Tibial nerve (tissue), 4 donors: ENCODE measurements around the gene E2F8.

Experiments used
- EP300 ChIP-seq, 2 donors: sonication (generic); formaldehyde crosslinking; IDR thresholded peaks; one replicate each; pipeline ENCODE4 v1.6.1; 2017; ENCODE audit warnings: antibody characterized with exemption in 2 of 2, mild to moderate bottlenecking in 1 of 2
- POLR2A ChIP-seq, 2 donors: fragments of 450-650 bp; IDR thresholded peaks; one replicate each; pipeline ENCODE4 v1.6.1; 2017; ENCODE audit warnings: antibody characterized with exemption in 2 of 2, mild to moderate bottlenecking in 2 of 2, moderate library complexity in 2 of 2
- TF ChIP-seq, protein P1 (sequence below), 5 experiments: fragments of 200-600 bp in 3 of 5; fragments of 450-650 bp in 2 of 5; sonication (generic) in 3 of 5; IDR thresholded peaks; one replicate each; pipeline ENCODE4 v1.5.1; 2016 to 2019; ENCODE audit warnings: antibody characterized with exemption in 5 of 5, mild to moderate bottlenecking in 3 of 5, moderate library complexity in 2 of 5

DNA sequence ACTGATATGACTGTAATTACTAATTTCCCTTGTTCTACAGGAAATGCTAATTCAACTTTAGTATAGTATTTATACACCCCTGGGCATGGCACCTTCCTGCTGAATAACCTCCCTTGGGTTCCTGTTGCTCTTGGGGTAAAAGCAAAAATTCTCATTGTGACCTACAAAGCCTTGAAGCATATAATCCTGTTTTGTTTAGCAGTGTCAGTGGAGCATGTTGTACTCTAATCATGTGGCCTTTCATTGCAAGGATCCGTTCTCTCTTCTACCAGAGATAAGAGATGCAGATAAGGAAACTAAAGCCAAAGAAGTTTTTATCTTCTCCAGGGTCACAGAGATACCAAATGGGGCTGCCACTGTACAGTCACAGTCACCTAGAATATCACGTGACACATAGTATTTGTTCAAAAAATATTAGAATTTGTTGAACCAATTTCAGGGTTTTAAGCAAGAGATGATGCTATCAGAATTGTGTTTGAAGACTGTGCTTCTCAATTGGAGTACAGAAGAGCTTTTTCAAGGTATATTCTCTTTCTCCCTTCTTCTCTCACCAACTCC lies 64.0 kb downstream of the E2F8 start:
- TF ChIP-seq, protein P1, sequence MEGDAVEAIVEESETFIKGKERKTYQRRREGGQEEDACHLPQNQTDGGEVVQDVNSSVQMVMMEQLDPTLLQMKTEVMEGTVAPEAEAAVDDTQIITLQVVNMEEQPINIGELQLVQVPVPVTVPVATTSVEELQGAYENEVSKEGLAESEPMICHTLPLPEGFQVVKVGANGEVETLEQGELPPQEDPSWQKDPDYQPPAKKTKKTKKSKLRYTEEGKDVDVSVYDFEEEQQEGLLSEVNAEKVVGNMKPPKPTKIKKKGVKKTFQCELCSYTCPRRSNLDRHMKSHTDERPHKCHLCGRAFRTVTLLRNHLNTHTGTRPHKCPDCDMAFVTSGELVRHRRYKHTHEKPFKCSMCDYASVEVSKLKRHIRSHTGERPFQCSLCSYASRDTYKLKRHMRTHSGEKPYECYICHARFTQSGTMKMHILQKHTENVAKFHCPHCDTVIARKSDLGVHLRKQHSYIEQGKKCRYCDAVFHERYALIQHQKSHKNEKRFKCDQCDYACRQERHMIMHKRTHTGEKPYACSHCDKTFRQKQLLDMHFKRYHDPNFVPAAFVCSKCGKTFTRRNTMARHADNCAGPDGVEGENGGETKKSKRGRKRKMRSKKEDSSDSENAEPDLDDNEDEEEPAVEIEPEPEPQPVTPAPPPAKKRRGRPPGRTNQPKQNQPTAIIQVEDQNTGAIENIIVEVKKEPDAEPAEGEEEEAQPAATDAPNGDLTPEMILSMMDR (IDR thresholded peaks at IDR 0.05): no peak
- TF ChIP-seq POLR2A (IDR thresholded peaks at IDR 0.05) (no peak), EP300 (IDR thresholded peaks at IDR 0.05) (no peak)
